ENCODE measurements around the gene CHRNE.
"Not testable (repeated sequence)": the region's sequence is repeated elsewhere in the genome, so short reads cannot be mapped to it uniquely, and the experiment has no call there.

CHRNE gene

DNA sequence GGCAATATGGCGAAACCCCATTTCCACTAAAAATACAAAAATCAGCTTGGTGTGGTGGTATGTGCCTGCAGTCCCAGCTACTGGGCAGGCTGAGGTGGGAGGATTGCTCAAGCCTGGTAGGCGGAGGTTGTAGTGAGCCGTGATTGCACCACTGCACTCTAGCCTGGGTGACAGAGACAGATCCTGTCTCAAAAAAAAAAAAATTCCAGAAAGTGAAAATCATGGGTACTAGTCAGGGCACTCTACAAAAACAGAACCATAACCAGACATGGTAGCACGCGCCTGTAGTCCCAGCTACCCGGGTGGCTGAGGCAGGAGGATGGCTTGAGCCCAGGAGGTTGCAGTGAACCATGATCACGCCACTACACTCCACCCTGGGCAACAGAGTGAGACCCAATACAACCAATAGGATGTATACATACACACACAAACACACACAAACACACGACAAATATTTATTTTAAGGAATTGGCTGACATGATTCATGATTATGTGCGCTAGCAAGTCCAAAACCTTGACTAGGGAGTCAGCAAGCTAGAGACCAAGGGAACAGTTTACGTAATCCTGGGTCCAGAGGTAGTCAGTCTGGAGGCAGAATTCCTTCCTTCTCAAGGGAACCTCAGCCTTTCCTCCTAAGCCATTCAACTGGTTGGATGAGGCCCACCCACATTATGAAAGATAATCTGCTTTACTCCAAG, 17.6 kb upstream of the CHRNE start:
- H3K27me3 ChIP-seq (ENCODE audit: control insufficient read depth, insufficient read depth, low read length): no peaks in the 10 kb centered on the region
- peaks cover 8% of the 10 kb centered on the region for H3K4me1 ChIP-seq (ENCODE audit: control insufficient read depth, insufficient read depth, low read length)
- H3K9me3 ChIP-seq (replicated peaks; ENCODE audit: low read length): no peaks in the 10 kb centered on the region
- H3K4me2 ChIP-seq (ENCODE audit: low read length): no peak overlapping the region
- no peak overlapping the region for H3K9ac ChIP-seq (ENCODE audit: low read depth, low read length)
- H3K4me3 ChIP-seq (ENCODE audit: low read length): no peak overlapping the region
- no peaks in the 10 kb centered on the region for H3K36me3 ChIP-seq (ENCODE audit: insufficient read depth, low read length)

DNA sequence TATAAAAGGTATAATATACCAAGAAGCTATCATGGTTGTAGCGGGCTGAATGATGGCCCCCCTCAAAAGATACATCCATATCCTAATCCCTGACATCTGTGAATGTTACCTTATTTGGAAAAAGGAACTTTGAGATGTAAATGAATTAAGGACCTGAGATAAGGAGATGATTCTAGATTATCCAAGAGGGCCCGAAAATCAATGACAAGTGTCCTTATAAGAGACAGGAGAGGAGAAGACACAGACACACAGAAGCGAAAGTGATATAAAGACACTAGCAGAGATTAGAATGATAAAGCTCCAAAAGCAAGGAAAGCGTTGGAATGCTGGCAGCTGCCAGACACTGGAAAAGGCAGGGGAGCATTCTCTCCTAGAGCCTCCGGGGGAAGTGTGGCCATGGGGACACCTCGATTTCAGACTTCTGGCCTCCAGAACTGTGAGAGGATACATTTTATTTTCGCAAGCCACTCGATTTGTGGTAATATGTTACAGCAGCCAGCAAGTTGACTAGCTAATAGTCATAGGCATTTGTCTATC, 16.7 kb upstream of the CHRNE start:
- Histone ChIP-seq H3K9ac (ENCODE audit: low read depth, low read length) (no peak overlapping the region), H3K9me3 (replicated peaks; ENCODE audit: low read length) (no peaks in the 10 kb centered on the region)

DNA sequence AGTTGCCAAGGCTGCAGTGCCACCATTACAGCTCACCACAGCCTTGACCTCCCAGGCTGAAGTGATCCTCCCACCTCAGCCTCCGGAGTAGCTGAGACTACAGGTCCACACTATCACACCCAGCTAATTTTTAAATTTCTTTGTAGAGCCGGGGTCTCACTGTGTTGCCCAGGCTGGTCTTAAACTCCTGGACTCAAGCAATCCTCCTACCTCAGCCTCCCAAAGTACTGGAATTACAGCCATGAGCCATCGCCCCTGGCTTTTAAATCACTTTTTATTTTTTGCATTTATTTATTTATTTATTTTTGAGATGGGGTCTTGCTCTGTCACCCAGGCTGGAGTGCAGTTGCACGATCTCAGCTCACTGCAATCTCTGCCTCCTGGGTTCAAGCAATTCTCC, 11.7 kb upstream of the CHRNE start:
- not testable (repeated sequence) for H3K9me3 ChIP-seq (replicated peaks; ENCODE audit: low read length); H3K36me3 ChIP-seq (ENCODE audit: insufficient read depth, low read length); H3K9ac ChIP-seq (ENCODE audit: low read depth, low read length); H3K4me1 ChIP-seq (ENCODE audit: control insufficient read depth, insufficient read depth, low read length); H3K4me2 ChIP-seq (ENCODE audit: low read length); H3K4me3 ChIP-seq (ENCODE audit: low read length); H3K27me3 ChIP-seq (ENCODE audit: control insufficient read depth, insufficient read depth, low read length)

More for the DNA sequence above, 16.7 kb upstream of the CHRNE start:
- Histone ChIP-seq H3K36me3 (ENCODE audit: insufficient read depth, low read length) (no peaks in the 10 kb centered on the region), H3K4me3 (ENCODE audit: low read length) (no peak overlapping the region), H3K4me2 (ENCODE audit: low read length) (no peak overlapping the region), H3K4me1 (ENCODE audit: control insufficient read depth, insufficient read depth, low read length) (peaks cover 8% of the 10 kb centered on the region), H3K27me3 (ENCODE audit: control insufficient read depth, insufficient read depth, low read length) (no peaks in the 10 kb centered on the region)

DNA sequence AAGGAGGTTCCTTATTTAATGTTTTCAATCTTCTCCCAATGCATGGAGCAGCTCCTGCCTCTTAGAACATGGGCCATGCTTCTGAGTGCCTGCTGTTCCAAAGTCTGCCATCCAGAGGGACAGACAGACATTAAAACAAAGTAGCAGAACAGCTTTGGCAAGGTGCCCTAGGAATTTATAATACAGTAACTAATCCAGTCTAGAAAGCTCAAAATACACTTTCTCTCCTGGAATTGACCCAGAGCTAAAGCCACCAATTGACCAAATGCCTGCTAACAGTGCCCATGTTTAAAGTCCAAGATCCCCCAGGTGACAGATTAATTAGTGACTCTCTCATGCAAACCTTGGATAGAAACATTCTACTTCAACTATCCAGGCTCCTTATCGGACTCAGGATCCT, 11.1 kb upstream of the CHRNE start:
- no peaks in the 10 kb centered on the region for H3K27me3 ChIP-seq (ENCODE audit: control insufficient read depth, insufficient read depth, low read length)
- peaks cover 5% of the 10 kb centered on the region for H3K4me1 ChIP-seq (ENCODE audit: control insufficient read depth, insufficient read depth, low read length)

DNA sequence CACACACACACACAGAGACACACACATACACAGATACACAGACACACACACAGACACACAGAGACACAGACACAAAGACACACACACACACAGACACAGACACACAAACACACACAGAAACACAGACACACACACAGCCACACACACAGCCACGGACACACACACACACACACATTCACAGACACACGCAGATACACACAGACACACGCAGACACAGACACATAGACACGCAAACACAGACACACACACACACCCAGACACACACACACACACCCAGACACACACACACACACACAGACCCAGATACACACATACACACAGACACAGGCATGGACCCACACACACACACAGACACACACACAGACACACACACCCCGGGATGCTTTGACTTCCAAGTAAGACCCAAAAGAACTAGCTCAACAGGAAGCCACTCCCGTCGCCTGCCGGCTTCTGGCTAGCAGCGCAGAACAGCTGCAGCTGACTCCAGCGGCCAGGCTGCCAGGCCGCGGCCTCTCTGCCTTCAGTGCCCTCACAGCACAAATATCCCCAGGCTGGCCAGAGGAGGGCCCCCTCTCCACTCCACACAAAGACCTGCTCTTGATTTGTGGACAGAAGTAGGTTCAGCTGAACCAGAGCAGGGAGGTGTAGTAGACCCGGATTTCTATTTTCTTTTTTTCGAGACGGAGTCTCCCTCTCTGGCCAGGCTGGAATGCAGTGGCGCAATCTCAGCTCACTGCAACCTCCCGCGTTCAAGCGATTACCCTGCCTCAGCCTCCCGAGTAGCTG, 6.0 kb upstream of the CHRNE start:
- Histone ChIP-seq H3K36me3 (ENCODE audit: insufficient read depth, low read length) (no peaks in the 10 kb centered on the region), H3K4me2 (ENCODE audit: low read length) (peak overlapping the region; percentile 65), H3K4me3 (ENCODE audit: low read length) (peak overlapping the region; percentile 19), H3K9me3 (replicated peaks; ENCODE audit: low read length) (no peaks in the 10 kb centered on the region), H3K4me1 (ENCODE audit: control insufficient read depth, insufficient read depth, low read length) (peaks cover 12% of the 10 kb centered on the region), H3K27me3 (ENCODE audit: control insufficient read depth, insufficient read depth, low read length) (peaks cover 3% of the 10 kb centered on the region), H3K9ac (ENCODE audit: low read depth, low read length) (peak overlapping the region; percentile 53)

More for the DNA sequence above, 11.1 kb upstream of the CHRNE start:
- no peak overlapping the region for H3K9ac ChIP-seq (ENCODE audit: low read depth, low read length)
- H3K4me3 ChIP-seq (ENCODE audit: low read length): no peak overlapping the region
- H3K9me3 ChIP-seq (replicated peaks; ENCODE audit: low read length): no peaks in the 10 kb centered on the region
- H3K36me3 ChIP-seq (ENCODE audit: insufficient read depth, low read length): no peaks in the 10 kb centered on the region
- no peak overlapping the region for H3K4me2 ChIP-seq (ENCODE audit: low read length)

DNA sequence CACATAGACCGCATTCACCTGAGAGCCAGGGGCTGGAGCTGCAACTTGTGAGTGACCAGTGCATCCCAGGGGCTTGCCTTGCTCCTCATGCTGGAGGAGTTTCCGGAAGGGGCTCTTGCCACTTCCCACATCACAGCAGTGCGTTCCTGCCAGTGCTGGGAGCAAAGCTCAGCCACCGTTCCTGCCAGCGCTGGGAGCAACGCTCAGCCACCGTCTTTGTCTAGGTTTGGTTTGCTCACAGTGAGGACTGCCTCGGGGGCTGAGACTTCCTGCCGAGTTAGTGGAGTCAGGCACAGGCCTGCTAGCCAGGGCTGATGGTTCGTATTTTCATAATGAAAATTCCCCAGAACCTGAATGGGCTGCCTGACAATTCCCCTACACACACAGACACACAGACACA, 5.4 kb upstream of the CHRNE start:
- peak overlapping the region; percentile 65 for H3K4me2 ChIP-seq (ENCODE audit: low read length)
- H3K9ac ChIP-seq (ENCODE audit: low read depth, low read length): peak overlapping the region; percentile 53
- H3K9me3 ChIP-seq (replicated peaks; ENCODE audit: low read length): no peaks in the 10 kb centered on the region

DNA sequence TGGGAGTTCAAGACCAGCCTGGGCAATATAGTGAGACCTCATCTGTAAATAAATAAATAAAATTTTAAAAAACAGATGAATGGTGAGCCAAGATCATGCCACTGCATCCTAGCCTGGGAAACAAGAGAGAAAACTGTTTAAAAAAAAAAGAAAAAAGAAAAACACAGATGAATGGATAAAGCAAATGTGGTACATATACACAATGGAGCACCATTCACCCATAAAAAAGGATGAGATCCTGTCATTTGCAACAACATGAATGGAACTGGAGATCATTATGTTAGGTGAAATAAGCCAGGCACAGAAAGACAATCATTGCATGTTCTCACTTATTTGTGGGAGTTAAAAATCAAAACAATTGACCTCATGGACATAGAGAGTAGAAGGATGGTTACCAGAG, 3.7 kb upstream of the CHRNE start:
- not testable (repeated sequence) for H3K4me2 ChIP-seq (ENCODE audit: low read length); H3K36me3 ChIP-seq (ENCODE audit: insufficient read depth, low read length); H3K4me3 ChIP-seq (ENCODE audit: low read length); H3K9ac ChIP-seq (ENCODE audit: low read depth, low read length); H3K9me3 ChIP-seq (replicated peaks; ENCODE audit: low read length); H3K27me3 ChIP-seq (ENCODE audit: control insufficient read depth, insufficient read depth, low read length)
- H3K4me1 ChIP-seq (ENCODE audit: control insufficient read depth, insufficient read depth, low read length): peaks cover 22% of the 10 kb centered on the region

More for the DNA sequence above, 5.4 kb upstream of the CHRNE start:
- Histone ChIP-seq H3K4me3 (ENCODE audit: low read length) (no peak overlapping the region), H3K27me3 (ENCODE audit: control insufficient read depth, insufficient read depth, low read length) (peaks cover 3% of the 10 kb centered on the region), H3K4me1 (ENCODE audit: control insufficient read depth, insufficient read depth, low read length) (peaks cover 14% of the 10 kb centered on the region), H3K36me3 (ENCODE audit: insufficient read depth, low read length) (no peaks in the 10 kb centered on the region)

DNA sequence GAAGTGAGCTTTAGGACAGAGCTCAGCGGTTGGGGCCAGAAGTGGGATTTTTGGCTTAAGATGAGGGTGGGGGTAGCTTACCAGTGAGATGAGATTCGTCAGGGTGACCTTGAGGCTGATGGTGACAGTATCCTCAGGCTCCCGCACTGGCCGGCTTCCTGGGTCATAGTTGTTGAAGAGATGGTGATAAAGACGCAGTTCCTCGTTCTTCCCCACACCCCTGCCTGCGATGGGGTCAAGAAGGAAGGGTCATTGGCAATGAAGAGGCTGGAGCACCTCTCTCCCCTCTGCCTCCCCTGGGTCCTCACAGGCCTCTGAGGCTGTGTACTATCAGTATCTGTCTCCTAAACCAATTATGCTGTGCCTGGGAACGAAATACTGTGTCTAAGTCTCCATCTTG, 358 bp downstream of the CHRNE start:
- H3K36me3 ChIP-seq (ENCODE audit: insufficient read depth, low read length): peaks cover 5% of the 10 kb centered on the region
- H3K4me3 ChIP-seq (ENCODE audit: low read length): no peak overlapping the region
- no peak overlapping the region for H3K9ac ChIP-seq (ENCODE audit: low read depth, low read length)
- H3K4me2 ChIP-seq (ENCODE audit: low read length): no peak overlapping the region
- peaks cover 14% of the 10 kb centered on the region for H3K4me1 ChIP-seq (ENCODE audit: control insufficient read depth, insufficient read depth, low read length)
- H3K9me3 ChIP-seq (replicated peaks; ENCODE audit: low read length): no peaks in the 10 kb centered on the region
- H3K27me3 ChIP-seq (ENCODE audit: control insufficient read depth, insufficient read depth, low read length): peaks cover 3% of the 10 kb centered on the region

DNA sequence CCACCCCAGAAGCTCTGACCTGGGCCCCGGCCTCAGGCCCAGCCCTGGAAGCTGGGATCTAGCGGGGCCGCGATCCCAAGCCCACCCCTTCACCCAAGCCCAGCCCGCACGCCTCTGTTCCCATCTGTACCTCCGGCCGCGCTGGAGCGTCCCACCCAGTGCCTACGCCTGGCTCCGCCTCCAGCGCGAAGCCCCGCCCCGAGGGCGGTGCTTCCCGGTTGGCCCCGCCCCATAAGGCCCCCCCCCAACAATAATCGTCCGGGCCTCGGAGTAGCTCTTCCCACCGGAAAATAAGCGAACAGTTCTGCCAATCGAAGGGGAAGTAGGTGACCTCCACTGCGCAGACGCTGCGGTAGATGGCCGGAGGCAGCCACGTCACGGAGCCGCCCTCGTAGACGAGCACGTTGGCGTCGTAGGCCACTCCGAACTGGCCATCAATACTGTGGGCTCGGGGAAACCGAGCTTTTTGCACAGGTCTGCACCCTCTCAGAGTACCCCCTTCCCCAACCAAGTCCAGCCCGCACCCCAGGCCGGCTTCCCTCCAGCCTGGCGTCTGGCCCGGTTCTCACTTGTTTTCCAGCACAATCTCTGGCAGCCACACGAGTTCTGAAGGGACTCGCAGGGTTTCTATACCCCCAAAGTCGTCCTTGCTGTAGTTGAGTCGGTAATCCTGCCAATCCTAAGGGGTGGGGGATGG, 1.1 kb downstream of the CHRNE start:
- Histone ChIP-seq H3K9ac (ENCODE audit: low read depth, low read length) (no peak overlapping the region), H3K36me3 (ENCODE audit: insufficient read depth, low read length) (peaks cover 12% of the 10 kb centered on the region), H3K4me1 (ENCODE audit: control insufficient read depth, insufficient read depth, low read length) (peaks cover 14% of the 10 kb centered on the region), H3K9me3 (replicated peaks; ENCODE audit: low read length) (no peaks in the 10 kb centered on the region), H3K4me3 (ENCODE audit: low read length) (no peak overlapping the region), H3K4me2 (ENCODE audit: low read length) (no peak overlapping the region), H3K27me3 (ENCODE audit: control insufficient read depth, insufficient read depth, low read length) (peaks cover 3% of the 10 kb centered on the region)

DNA sequence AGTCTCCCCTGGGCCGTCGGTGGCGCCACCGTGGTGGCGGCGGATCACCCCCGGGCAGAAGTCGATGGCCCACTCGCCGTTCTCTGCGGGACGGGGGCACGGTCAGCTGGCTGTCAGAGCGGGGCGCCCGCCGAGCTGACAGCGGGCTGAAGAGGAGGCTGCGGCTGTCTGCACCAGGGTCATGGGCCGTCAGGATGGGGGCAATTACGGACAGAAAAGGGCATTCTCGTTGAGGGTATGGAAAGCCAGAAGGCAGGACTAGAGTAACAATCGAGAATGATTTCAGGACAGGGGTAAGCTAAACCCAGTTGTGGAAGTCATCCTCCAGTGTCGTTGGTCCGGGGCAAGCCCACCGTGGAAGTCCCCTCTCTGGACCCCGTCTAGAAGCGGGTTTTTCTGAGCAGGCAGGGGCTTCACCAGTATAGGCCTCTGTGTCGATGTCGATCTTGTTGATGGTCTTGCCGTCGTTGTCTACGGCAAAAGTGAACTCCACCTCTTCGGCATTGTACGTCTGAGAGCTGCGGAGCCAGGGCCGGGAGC, 1.7 kb downstream of the CHRNE start:
- Histone ChIP-seq H3K36me3 (ENCODE audit: insufficient read depth, low read length) (peaks cover 18% of the 10 kb centered on the region), H3K9ac (ENCODE audit: low read depth, low read length) (no peak overlapping the region), H3K9me3 (replicated peaks; ENCODE audit: low read length) (no peaks in the 10 kb centered on the region), H3K4me2 (ENCODE audit: low read length) (no peak overlapping the region), H3K27me3 (ENCODE audit: control insufficient read depth, insufficient read depth, low read length) (peaks cover 3% of the 10 kb centered on the region), H3K4me3 (ENCODE audit: low read length) (no peak overlapping the region), H3K4me1 (ENCODE audit: control insufficient read depth, insufficient read depth, low read length) (peaks cover 14% of the 10 kb centered on the region)
